Measurements from ENCODE around the gene PMS1.
"Not testable (repeated sequence)": the region's sequence is repeated elsewhere in the genome, so short reads cannot be mapped to it uniquely, and the experiment has no call there.

PMS1 gene

DNA sequence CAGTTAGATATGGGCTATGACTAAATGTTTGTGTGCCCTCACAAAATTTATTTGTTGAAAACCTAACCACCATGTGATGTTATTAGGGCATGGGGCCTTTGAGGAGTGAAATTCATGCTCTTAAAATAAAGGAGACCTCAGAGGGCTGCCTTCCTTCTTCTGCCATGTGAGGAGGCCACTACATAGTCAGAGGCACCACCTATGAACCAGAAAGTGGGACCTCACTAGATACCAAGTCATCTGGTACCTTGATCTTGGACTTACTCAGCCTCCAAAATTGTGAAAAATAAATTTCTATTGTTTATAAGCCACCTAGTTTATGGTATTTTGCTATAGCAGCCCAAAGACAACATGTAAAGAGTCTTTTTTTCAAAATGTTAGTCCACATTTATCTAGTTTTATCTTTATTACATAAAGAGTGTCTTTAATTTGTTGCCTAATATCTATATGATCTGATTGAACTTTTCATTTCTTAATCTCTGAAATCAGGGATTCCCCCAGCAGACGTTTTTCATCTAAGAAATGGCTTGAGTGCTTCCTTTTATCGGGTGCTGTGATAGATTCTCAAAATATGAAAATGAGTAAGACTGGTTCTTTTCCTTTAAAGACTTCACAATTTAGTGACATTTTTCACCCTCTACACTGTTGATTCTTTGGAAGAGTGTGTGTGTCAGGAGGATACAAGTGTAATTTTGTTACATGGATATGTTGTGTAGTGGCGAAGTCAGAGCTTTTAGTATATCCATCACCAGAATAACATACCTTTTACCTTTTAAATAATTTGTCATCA lies 34.2 kb downstream of the PMS1 start:
- no peak for DNase-seq (ENCODE audit: low read depth in 2 of 2)

- no peak for DNase-seq (ENCODE audit: low read depth in 2 of 2)
Measured at GRCh38 chr2:189819297-189819704, 35.1 kb downstream of the PMS1 start.

DNA sequence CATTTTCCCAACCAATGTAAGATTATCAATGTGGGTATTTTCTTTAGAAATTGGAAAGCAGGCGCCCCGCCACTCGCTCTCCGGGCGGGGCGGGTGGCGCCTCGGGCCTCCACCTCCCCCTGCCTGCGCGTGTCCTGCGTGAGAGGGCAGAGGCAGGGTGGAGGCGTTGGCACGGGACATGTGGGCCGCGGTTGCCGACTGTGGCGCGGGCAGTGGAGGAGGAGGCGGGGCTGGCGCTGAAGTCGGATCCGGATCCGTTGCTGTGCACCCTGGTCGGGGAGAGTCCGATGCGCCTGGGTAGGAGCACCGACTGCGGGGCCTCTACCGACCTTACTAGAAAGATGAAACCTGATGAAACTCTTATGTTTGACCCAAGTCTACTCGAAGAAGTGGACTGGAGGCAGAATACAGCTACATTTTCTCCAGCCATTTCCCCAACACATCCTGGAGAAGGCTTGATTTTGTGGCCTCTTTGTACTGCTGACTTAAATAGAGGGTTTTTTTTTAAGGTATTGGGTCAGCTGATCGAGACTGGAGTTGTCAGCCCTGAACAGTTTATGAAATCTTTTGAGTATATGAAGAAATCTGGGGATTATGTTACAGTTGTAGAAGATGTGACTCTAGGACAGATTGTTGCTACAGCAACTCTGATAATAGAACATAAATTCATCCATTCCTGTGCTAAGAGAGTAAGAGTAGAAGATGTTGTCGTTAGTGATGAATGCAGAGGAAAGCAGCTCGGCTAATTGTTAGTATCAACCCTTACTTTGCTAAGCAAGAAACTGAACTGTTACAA lies 37.9 kb downstream of the PMS1 start:
- no peak for DNase-seq (ENCODE audit: low read depth in 2 of 2)

- no peak for DNase-seq (ENCODE audit: low read depth in 2 of 2)
Measured at GRCh38 chr2:189824694-189825396, 40.6 kb downstream of the PMS1 start.

DNA sequence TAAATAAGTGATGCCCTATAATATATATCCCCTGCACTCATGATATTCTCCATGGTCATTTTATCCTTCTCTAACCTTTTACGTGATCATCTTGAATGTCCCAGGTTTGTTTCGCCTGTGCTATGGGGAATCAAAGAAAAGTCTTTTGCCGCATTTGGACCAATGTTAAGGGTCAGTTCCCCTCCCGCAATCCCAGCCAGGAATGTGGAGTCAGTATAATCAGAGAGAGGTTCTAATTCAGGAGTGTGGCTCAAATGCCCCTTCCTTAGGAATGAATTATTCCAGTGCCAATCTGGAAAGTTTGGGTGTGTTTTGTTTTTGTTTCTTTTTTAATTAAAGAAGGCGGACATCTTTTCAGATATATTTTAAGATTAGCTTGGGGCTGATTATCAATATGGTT lies 41.8 kb downstream of the PMS1 start:
- DNase-seq (ENCODE audit: low read depth in 2 of 2) = no peak

- DNase-seq (ENCODE audit: low read depth in 2 of 2) = no peak
Measured at GRCh38 chr2:189829102-189829833, 45.0 kb downstream of the PMS1 start.

DNA sequence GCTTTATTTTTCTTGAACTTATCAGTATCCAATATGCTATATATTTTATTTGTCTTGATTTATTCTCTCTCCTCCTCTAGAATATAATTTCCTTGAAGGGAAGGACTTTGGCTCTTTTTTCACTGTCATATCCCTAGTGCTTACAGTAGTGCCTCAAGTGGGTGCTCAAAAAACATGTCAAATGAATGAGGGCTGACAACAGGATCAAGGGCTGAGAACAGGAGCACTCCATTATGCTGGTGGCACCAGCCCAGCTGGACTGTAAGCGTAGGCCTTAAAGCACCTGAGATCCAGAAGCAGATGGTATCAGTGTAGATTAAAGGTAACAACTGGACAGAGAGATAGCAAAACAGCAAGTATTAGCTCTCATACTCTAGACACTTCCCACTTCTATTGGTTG lies 46.3 kb downstream of the PMS1 start:
- DNase-seq (ENCODE audit: low read depth in 2 of 2) = no peak

GRCh38 chr2:189834059-189834458 lies 49.8 kb downstream of the PMS1 start:
- DNase-seq (ENCODE audit: low read depth in 2 of 2) = no peak

- not testable (repeated sequence) for DNase-seq (ENCODE audit: low read depth in 2 of 2)
Measured at GRCh38 chr2:189834642-189835041, 50.4 kb downstream of the PMS1 start.

DNA sequence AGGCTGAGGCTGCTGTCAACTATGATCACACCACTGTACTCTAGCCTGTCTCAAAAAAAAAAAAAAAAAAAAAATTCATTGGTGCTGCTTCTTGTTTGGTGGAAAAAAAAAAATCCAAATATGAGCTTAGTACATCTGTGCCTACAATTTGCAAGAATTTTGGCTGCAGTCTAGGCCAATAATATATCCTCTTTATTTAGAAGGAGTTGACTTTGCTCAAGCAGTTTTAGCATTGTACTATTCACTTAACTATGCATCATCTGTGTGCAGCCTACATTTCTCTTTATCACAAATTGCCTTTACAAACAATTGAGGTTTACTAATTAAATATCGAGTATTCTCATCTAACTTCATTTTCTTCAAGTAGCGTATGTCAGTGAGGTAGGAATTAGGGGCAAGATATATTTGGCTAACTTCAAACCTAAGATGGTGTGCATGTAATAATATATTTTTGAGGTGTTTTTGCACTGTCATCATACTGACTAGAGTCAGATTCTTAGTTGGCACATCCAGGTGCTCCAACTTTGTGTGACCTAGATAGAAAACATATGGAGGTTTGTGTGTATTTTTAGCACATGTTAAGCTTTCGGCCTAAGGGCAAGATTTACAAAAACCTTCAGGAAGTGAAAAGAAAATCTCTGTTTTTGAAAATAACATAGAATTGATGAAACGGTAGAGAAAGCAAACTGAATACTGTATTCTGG lies 51.8 kb downstream of the PMS1 start:
- no peak for DNase-seq (ENCODE audit: low read depth in 2 of 2)

DNA sequence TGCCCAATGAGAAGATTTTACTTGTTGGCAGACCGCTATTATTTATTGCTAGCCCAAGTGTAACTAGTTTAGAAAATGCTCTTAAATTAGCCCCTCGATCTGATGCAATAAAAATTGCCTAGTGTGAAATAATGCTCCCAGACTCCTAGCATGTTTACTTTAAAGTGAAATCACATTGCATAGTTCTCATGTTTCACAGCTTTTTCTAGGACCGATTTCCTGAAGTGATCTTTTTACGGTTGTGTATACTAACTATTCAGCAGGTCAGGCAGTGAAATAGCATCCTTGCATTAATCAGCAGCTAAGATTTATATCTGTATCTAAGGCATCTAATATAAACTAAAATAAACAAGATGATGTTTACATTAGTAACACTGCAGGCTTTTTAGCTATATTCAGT lies 52.4 kb downstream of the PMS1 start:
- DNase-seq (ENCODE audit: low read depth in 2 of 2) = no peak

DNA sequence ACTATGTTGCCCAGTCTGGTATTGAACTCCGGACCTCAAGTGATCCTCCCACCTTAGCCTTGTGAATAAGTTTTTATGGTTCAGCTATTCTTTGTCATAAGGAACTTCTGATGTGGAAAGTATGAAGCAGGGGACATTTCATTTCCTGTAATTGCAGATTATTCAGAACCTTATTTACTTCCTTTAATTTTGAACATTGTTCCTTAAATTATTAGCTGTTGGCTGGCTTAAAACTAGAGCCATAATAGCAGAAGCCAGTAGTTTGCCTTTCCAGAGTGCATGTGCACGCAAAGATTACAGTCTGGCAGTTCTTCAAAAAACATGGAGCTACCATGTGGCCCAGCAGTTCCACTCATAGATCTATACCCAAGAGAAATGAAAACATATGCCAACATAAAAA lies 53.1 kb downstream of the PMS1 start:
- no peak for DNase-seq (ENCODE audit: low read depth in 2 of 2)

- DNase-seq (ENCODE audit: low read depth in 2 of 2) = no peak
Measured at GRCh38 chr2:189841019-189841418, 56.8 kb downstream of the PMS1 start.

DNA sequence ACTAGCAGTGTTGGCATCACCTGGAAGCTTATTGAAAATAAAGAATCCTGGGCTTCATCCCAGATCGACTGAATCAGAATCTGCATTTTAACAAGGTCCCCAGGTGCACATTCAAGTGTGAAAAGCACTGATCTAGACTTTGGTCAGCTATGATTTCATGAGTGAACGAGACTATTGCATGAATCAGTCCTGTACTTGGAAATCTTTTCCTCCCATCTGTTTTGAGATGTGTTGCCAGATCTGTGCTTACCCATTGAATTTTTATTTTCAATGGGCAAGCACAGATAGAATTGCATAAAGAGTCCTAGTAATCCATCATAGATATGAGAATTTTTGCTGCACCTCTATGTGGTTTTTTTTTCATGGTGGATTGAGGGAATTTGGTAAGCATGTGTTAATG lies 64.0 kb downstream of the PMS1 start:
- DNase-seq (ENCODE audit: low read depth in 2 of 2) = no peak

GRCh38 chr2:189849550-189849949 lies 65.3 kb downstream of the PMS1 start:
- DNase-seq (ENCODE audit: low read depth in 2 of 2) = no peak

DNA sequence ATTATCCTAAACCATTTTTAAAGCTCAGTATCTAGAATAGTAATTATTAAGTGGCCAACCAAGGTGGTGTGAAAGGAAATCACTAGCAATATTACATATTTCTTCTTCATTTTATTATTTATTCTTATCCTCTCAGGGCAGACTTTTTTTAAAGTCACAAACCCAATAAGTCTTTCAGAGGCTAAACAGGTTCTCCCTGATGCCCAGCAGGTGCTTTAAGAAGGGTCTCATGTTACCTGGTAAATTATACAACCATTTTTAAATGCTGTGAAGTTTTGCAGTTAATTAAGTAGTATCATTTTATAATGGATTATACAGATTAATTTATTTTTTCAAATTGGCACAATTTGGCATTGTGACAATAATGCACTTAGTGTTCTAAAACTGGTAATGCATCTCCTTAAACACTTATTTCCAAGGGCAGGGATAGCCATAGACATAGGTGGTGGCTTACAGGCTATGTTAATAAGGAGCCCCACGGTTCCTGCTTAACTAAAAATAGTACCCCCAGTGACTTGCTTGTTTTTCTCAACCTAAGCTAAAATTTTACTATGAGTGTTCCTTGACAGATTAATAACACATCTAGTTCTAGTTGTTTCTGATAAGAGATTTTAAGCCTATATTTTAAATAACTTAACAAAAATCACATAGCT lies 67.0 kb downstream of the PMS1 start:
- no peak for DNase-seq (ENCODE audit: low read depth in 2 of 2)

DNA sequence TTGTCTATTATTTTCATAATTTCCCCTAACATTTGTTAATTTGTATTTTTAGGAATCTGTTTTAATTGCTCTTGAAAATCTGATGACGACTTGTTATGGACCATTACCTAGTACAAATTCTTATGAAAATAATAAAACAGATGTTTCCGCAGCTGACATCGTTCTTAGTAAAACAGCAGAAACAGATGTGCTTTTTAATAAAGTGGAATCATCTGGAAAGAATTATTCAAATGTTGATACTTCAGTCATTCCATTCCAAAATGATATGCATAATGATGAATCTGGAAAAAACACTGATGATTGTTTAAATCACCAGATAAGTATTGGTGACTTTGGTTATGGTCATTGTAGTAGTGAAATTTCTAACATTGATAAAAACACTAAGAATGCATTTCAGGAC lies 69.9 kb downstream of the PMS1 start:
- no peak for DNase-seq (ENCODE audit: low read depth in 2 of 2)

DNA sequence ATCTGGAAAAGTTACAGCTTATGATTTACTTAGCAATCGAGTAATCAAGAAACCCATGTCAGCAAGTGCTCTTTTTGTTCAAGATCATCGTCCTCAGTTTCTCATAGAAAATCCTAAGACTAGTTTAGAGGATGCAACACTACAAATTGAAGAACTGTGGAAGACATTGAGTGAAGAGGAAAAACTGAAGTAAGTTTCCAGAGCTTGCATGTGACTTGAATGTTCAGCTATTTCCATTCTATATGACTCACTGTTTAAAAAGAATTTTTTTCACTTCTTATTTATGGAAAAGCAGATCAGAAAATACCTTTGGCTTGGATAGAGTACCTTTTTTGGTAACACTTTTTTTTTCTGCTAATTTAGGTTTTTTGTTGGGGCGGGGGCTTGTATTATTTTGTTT lies 70.7 kb downstream of the PMS1 start:
- no peak for DNase-seq (ENCODE audit: low read depth in 2 of 2)

- DNase-seq (ENCODE audit: low read depth in 2 of 2) = no peak
Measured at GRCh38 chr2:189858291-189858690, 74.0 kb downstream of the PMS1 start.

- no peak for DNase-seq (ENCODE audit: low read depth in 2 of 2)
Measured at GRCh38 chr2:189860161-189860560, 75.9 kb downstream of the PMS1 start.

DNA sequence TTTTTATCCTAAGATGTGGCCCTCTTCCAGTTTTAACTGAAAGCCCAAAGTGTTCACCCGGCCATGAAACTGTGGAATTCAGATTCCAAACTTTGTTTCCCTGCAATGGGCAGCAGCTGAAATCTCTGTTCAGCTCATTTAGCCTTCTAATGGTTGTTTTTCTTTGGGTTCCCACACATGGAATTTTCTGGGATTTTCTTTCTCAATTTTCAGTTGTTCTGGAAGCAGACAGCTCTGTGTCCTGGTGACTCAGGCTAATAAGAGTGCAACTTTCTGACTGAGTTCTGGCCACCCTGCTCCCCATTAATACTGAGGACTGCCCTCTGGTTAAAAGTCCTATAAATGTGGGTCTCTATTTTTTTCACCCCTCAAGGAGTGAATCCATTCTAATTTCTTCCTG lies 78.5 kb downstream of the PMS1 start:
- no peak for DNase-seq (ENCODE audit: low read depth in 2 of 2)
